OCI-LY1 (cell line): ENCODE results near the gene EIF2AK2.

Source experiments
- H2AFZ ChIP-seq: fragments of 200-600 bp; sonication (generic), shearing (Covaris generic); 2 replicates; pipeline ENCODE4 v1.6.0; 2014; ENCODE audit warnings: antibody characterized with exemption, mild to moderate bottlenecking, low read length
- H3F3A ChIP-seq: fragments of 200-600 bp; sonication (generic), shearing (Covaris generic); 2 replicates; pipeline ENCODE4 v1.6.0; 2014; ENCODE audit warnings: mild to moderate bottlenecking, antibody characterized with exemption, low read length, moderate library complexity; ENCODE audit not compliant: insufficient read depth
- H3K27ac ChIP-seq: fragments of 200-600 bp; sonication (generic); 2 replicates; pipeline ENCODE4 v1.5.1; 2014; ENCODE audit warnings: low read length, mixed run types, mild to moderate bottlenecking, low read depth; ENCODE audit not compliant: poor library complexity, severe bottlenecking
- H3K27me3 ChIP-seq: fragments of 200-600 bp; sonication (generic); 2 replicates; pipeline ENCODE4 v1.6.0; 2014; ENCODE audit warnings: antibody characterized with exemption, mild to moderate bottlenecking, low read length, moderate library complexity; ENCODE audit not compliant: insufficient read depth
- H3K36me3 ChIP-seq: fragments of 200-600 bp; sonication (generic); 2 replicates; pipeline ENCODE4 v1.6.1; 2014; ENCODE audit warnings: mild to moderate bottlenecking, antibody characterized with exemption, low read length, moderate library complexity, mixed read lengths; ENCODE audit not compliant: insufficient read depth
- H3K4me1 ChIP-seq: fragments of 200-600 bp; sonication (generic); 2 replicates; pipeline ENCODE4 v1.5.1; 2014; ENCODE audit warnings: mild to moderate bottlenecking, low read length, moderate library complexity; ENCODE audit not compliant: insufficient read depth, severe bottlenecking
- H3K4me2 ChIP-seq: fragments of 200-600 bp; sonication (generic), shearing (Covaris generic); 2 replicates; pipeline ENCODE4 v1.6.1; 2014; ENCODE audit warnings: low read length
- H3K4me3 ChIP-seq: fragments of 200-600 bp; sonication (generic); 2 replicates; pipeline ENCODE4 v1.5.1; 2014; ENCODE audit warnings: low read length, low read depth, mild to moderate bottlenecking, mixed read lengths; ENCODE audit not compliant: poor library complexity, severe bottlenecking
- H3K79me2 ChIP-seq: fragments of 200-600 bp; shearing (Covaris generic); 2 replicates; pipeline ENCODE4 v1.6.1; 2016; ENCODE audit warnings: mixed run types, low read length, mixed read lengths; ENCODE audit not compliant: insufficient read depth
- H3K9ac ChIP-seq: fragments of 200-600 bp; sonication (generic), shearing (Covaris generic); 2 replicates; pipeline ENCODE4 v1.6.1; 2014; ENCODE audit warnings: mild to moderate bottlenecking, low read length, mixed read lengths
- H3K9me2 ChIP-seq: fragments of 200-600 bp; sonication (generic), shearing (Covaris generic); 2 replicates; pipeline ENCODE4 v1.6.1; 2014; ENCODE audit warnings: low read depth, mild to moderate bottlenecking, low read length, mixed read lengths
- H3K9me3 ChIP-seq: fragments of 200-600 bp; shearing (Covaris generic); 2 replicates; pipeline ENCODE4 v1.6.1; 2014; ENCODE audit warnings: low read length, mixed read lengths
- H4K20me1 ChIP-seq: fragments of 200-600 bp; sonication (generic), shearing (Covaris generic); 2 replicates; pipeline ENCODE4 v1.6.0; 2016; ENCODE audit warnings: mild to moderate bottlenecking, low read length; ENCODE audit not compliant: insufficient read depth
- EZH2 ChIP-seq: fragments of 200-600 bp; sonication (generic), shearing (Covaris generic); IDR thresholded peaks from 2 replicates; pipeline ENCODE4 v1.8.0; 2017; ENCODE audit warnings: borderline replicate concordance, mixed run types, mild to moderate bottlenecking, antibody characterized with exemption, low read length, moderate library complexity, mixed read lengths
- TF ChIP-seq, protein P1 (sequence below): fragments of 200-600 bp; sonication (generic), shearing (Covaris generic); IDR thresholded peaks from 2 replicates; pipeline ENCODE4 v1.5.1; 2017; ENCODE audit warnings: mild to moderate bottlenecking, antibody characterized with exemption, low read length, moderate library complexity, mixed read lengths

The EIF2AK2 gene

GRCh38 chr2:37110306-37111212 lies 46.2 kb downstream of the EIF2AK2 start:
- H3K36me3 ChIP-seq = peaks cover 65% of the 10 kb centered on the region
- no peak for TF ChIP-seq EZH2
- TF ChIP-seq, protein P1, sequence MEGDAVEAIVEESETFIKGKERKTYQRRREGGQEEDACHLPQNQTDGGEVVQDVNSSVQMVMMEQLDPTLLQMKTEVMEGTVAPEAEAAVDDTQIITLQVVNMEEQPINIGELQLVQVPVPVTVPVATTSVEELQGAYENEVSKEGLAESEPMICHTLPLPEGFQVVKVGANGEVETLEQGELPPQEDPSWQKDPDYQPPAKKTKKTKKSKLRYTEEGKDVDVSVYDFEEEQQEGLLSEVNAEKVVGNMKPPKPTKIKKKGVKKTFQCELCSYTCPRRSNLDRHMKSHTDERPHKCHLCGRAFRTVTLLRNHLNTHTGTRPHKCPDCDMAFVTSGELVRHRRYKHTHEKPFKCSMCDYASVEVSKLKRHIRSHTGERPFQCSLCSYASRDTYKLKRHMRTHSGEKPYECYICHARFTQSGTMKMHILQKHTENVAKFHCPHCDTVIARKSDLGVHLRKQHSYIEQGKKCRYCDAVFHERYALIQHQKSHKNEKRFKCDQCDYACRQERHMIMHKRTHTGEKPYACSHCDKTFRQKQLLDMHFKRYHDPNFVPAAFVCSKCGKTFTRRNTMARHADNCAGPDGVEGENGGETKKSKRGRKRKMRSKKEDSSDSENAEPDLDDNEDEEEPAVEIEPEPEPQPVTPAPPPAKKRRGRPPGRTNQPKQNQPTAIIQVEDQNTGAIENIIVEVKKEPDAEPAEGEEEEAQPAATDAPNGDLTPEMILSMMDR = no peak
- no peaks in the 10 kb centered on the region for H4K20me1 ChIP-seq
- no peaks in the 10 kb centered on the region for H3K79me2 ChIP-seq
- H3K9me3 ChIP-seq = no peaks in the 10 kb centered on the region
- no peaks in the 10 kb centered on the region for H3K9me2 ChIP-seq
- no peak overlapping the region for H3K4me2 ChIP-seq
- no peak overlapping the region for H3K4me3 ChIP-seq
- H3K9ac ChIP-seq = no peak overlapping the region
- H3K4me1 ChIP-seq = no peaks in the 10 kb centered on the region
- no peaks in the 10 kb centered on the region for H3F3A ChIP-seq
- no peak overlapping the region for H3K27ac ChIP-seq
- H3K27me3 ChIP-seq = no peaks in the 10 kb centered on the region
- H2AFZ ChIP-seq = no peak overlapping the region

DNA sequence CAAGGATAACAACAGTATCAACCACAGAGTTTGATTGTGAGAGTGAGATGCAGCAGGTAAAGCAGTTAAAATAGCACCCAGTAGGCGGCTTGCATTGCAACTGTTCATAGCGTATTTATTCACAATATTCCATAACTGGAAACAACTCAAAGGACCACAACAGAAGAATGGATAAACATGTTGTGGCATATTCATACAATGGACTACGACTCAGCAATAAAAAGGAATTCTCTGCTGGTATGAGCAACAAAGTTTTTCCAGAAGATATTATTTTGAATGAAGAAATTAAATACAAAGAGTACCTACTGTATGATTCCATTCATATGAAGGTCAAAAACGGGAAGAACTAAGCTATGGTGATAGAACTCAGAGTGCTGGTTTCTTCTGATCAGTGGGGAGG lies 47.3 kb downstream of the EIF2AK2 start:
- Histone ChIP-seq H3K27me3 (no peaks in the 10 kb centered on the region), H3K4me2 (no peak overlapping the region), H3K9me2 (no peaks in the 10 kb centered on the region), H3K79me2 (no peaks in the 10 kb centered on the region), H3K36me3 (peaks cover 68% of the 10 kb centered on the region), H4K20me1 (no peaks in the 10 kb centered on the region), H2AFZ (no peak overlapping the region), H3K27ac (no peak overlapping the region), H3K9me3 (no peaks in the 10 kb centered on the region), H3F3A (no peaks in the 10 kb centered on the region), H3K9ac (no peak overlapping the region), H3K4me3 (no peak overlapping the region), H3K4me1 (no peaks in the 10 kb centered on the region)
- TF ChIP-seq, protein P1 = no peak
- TF ChIP-seq EZH2 = no peak

DNA sequence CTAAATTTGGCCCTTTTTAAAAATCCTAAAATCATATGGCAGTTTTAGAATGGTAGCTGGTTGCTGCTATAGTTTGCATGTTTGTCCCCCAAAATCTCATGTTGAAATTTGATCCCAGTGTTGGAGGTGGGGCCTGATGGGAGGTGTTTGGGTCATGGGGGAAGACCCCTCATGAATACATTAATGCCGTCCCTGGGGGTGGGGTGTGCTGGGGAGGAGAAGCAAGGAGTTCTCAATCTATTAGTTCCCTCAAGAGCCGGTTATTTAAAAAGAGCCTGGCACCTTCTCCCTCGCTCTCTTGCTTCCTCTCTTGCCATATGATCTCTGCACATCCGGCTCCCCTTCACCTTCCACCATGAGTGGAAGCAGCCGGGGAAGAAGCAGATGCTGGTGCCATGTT lies 51.6 kb downstream of the EIF2AK2 start:
- Histone ChIP-seq H3K79me2 (no peaks in the 10 kb centered on the region), H2AFZ (no peak overlapping the region), H3K4me1 (no peaks in the 10 kb centered on the region), H3K9me3 (no peaks in the 10 kb centered on the region), H4K20me1 (no peaks in the 10 kb centered on the region), H3K27ac (no peak overlapping the region), H3K9me2 (no peaks in the 10 kb centered on the region), H3K27me3 (no peaks in the 10 kb centered on the region), H3K36me3 (peaks cover 49% of the 10 kb centered on the region), H3F3A (no peaks in the 10 kb centered on the region), H3K9ac (no peak overlapping the region), H3K4me3 (no peak overlapping the region), H3K4me2 (no peak overlapping the region)
- TF ChIP-seq, protein P1 = no peak
- TF ChIP-seq EZH2 = no peak
